GM18519 (cell line): ENCODE results near the gene ADCK1.
"Not testable (repeated sequence)": the region's sequence is repeated elsewhere in the genome, so short reads cannot be mapped to it uniquely, and the experiment has no call there.

Source experiments
- ATAC-seq: cut with Tn5 transposase; IDR thresholded peaks from one replicate; pipeline ENCODE4 v1.9.1; 2021; ENCODE audit warnings: mild to moderate bottlenecking, moderate library complexity; ENCODE audit not compliant: unreplicated experiment, low FRiP score

The ADCK1 gene

GRCh38 chr14:77892890-77893484, 93.1 kb downstream of the ADCK1 start:
- no peak for ATAC-seq

GRCh38 chr14:77897374-77897773, 97.5 kb downstream of the ADCK1 start:
- ATAC-seq = no peak

- ATAC-seq = no peak
Measured at GRCh38 chr14:77902811-77903210, 102.9 kb downstream of the ADCK1 start.

- ATAC-seq = no peak
Measured at GRCh38 chr14:77903221-77903620, 103.3 kb downstream of the ADCK1 start.

- no peak for ATAC-seq
Measured at GRCh38 chr14:77903937-77904617, 104.2 kb downstream of the ADCK1 start.

- no peak for ATAC-seq
Measured at GRCh38 chr14:77906446-77906845, 106.5 kb downstream of the ADCK1 start.

- ATAC-seq = no peak
Measured at GRCh38 chr14:77908847-77909246, 108.9 kb downstream of the ADCK1 start.

- ATAC-seq = no peak
Measured at GRCh38 chr14:77909911-77910310, 110.0 kb downstream of the ADCK1 start.

- ATAC-seq = no peak
Measured at GRCh38 chr14:77910506-77910905, 110.6 kb downstream of the ADCK1 start.

- ATAC-seq = no peak
Measured at GRCh38 chr14:77911356-77911755, 111.4 kb downstream of the ADCK1 start.

GRCh38 chr14:77912754-77913556, 113.0 kb downstream of the ADCK1 start:
- no peak for ATAC-seq

GRCh38 chr14:77914073-77914721, 114.3 kb downstream of the ADCK1 start:
- no peak for ATAC-seq

GRCh38 chr14:77915390-77915789, 115.5 kb downstream of the ADCK1 start:
- ATAC-seq = not testable (repeated sequence)

GRCh38 chr14:77917491-77918201, 117.7 kb downstream of the ADCK1 start:
- ATAC-seq = no peak

GRCh38 chr14:77918448-77918847, 118.5 kb downstream of the ADCK1 start:
- no peak for ATAC-seq

- no peak for ATAC-seq
Measured at GRCh38 chr14:77920312-77920711, 120.4 kb downstream of the ADCK1 start.

GRCh38 chr14:77921818-77922217, 121.9 kb downstream of the ADCK1 start:
- ATAC-seq = no peak

- no peak for ATAC-seq
Measured at GRCh38 chr14:77923131-77923936, 123.4 kb downstream of the ADCK1 start.

- no peak for ATAC-seq
Measured at GRCh38 chr14:77924141-77924948, 124.4 kb downstream of the ADCK1 start.
